Nephron (organoid): ENCODE data around the gene MRPS2.

Experiments
- H3K27ac Mint-ChIP-seq, 3 experiments: 2 replicates each; pipeline ENCODE4 v1.8.0; 2020; ENCODE audit warnings: mixed read lengths in 3 of 3, mild to moderate bottlenecking in 2 of 3, moderate library complexity in 1 of 3
- H3K27me3 Mint-ChIP-seq: 2 replicates; pipeline ENCODE4 v1.8.0; 2021; ENCODE audit warnings: low read depth, mild to moderate bottlenecking, moderate library complexity, mixed read lengths
- H3K36me3 Mint-ChIP-seq: 2 replicates; pipeline ENCODE4 v1.8.0; 2020; ENCODE audit warnings: low read depth, mixed read lengths
- H3K4me1 Mint-ChIP-seq: 2 replicates; pipeline ENCODE4 v1.8.0; 2020; ENCODE audit warnings: mixed read lengths
- H3K4me3 Mint-ChIP-seq, 3 experiments: 2 replicates each; pipeline ENCODE4 v1.8.0; 2020; ENCODE audit warnings: mild to moderate bottlenecking in 3 of 3, mixed read lengths in 3 of 3, moderate library complexity in 2 of 3
- H3K9me3 Mint-ChIP-seq: 2 replicates; pipeline ENCODE4 v1.8.0; 2020; ENCODE audit warnings: mixed read lengths
- TF ChIP-seq, protein P1 (sequence below), 3 experiments: fragments of 200-600 bp; sonication (generic); IDR thresholded peaks; one replicate each; pipeline ENCODE4 v1.5.0; 2021; ENCODE audit warnings: antibody characterized with exemption in 3 of 3; ENCODE audit not compliant: unreplicated experiment in 3 of 3

The MRPS2 gene

DNA sequence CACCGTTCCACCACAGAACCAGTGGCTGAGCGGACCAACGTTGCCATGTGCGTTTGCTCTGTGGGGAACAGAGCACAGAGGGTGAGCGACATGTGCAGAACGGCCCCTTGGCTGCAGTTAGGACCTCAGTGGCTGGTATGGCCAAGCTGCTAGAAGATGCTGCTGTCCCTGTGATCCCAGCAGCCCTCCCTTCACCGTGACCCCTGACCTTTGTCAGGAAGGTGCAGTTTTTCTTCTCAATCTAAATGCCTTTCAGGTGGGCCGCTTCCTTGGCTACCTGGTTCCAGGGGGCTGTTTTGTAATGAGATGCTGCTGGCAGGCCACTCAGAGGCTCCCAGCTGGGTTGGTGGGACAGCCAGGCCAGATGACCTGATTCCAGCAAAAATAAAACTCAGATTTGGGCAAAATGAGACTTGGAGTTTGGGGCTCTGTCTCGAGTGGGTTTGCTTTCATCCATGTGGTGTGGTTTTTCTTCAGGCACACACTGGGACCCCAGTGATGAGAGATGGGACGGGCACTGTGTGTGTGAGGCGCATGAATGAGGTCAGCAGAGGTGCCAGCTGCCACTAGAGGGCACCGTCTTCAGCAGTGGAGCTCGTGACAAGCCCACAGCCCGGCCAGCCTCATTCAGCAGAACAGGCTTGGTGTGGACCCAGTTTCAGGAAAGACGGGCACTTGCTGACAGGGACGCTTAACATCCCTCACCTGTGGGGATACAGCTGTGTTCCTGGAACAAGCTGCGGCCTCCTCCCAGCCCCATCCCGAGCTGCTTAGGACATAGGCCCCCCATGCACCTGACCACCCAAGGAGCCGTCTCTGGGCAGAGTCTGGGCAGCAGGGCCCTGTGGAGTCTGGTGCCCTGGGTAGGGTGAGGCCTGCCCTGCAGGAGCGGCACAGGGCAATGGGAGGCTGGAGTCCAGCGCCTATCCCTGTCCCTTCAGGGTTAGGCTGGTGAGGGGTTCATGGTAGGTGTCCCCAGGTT, 4.1 kb downstream of the MRPS2 start:
- Mint-ChIP-seq H3K4me3 (peak overlapping the region; percentile 27 to 77 (median 65)), H3K9me3 (peaks cover 13% of the 10 kb centered on the region), H3K27me3 (no peaks in the 10 kb centered on the region), H3K27ac (peak overlapping the region in 1 of 3 experiments; percentile 49), H3K4me1 (peaks cover 5% of the 10 kb centered on the region), H3K36me3 (peaks cover 17% of the 10 kb centered on the region)
- TF ChIP-seq, protein P1, sequence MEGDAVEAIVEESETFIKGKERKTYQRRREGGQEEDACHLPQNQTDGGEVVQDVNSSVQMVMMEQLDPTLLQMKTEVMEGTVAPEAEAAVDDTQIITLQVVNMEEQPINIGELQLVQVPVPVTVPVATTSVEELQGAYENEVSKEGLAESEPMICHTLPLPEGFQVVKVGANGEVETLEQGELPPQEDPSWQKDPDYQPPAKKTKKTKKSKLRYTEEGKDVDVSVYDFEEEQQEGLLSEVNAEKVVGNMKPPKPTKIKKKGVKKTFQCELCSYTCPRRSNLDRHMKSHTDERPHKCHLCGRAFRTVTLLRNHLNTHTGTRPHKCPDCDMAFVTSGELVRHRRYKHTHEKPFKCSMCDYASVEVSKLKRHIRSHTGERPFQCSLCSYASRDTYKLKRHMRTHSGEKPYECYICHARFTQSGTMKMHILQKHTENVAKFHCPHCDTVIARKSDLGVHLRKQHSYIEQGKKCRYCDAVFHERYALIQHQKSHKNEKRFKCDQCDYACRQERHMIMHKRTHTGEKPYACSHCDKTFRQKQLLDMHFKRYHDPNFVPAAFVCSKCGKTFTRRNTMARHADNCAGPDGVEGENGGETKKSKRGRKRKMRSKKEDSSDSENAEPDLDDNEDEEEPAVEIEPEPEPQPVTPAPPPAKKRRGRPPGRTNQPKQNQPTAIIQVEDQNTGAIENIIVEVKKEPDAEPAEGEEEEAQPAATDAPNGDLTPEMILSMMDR (IDR thresholded peaks at IDR 0.05; ENCODE audit: unreplicated experiment in 3 of 3): peak; percentile 45 to 63 (median 59)

DNA sequence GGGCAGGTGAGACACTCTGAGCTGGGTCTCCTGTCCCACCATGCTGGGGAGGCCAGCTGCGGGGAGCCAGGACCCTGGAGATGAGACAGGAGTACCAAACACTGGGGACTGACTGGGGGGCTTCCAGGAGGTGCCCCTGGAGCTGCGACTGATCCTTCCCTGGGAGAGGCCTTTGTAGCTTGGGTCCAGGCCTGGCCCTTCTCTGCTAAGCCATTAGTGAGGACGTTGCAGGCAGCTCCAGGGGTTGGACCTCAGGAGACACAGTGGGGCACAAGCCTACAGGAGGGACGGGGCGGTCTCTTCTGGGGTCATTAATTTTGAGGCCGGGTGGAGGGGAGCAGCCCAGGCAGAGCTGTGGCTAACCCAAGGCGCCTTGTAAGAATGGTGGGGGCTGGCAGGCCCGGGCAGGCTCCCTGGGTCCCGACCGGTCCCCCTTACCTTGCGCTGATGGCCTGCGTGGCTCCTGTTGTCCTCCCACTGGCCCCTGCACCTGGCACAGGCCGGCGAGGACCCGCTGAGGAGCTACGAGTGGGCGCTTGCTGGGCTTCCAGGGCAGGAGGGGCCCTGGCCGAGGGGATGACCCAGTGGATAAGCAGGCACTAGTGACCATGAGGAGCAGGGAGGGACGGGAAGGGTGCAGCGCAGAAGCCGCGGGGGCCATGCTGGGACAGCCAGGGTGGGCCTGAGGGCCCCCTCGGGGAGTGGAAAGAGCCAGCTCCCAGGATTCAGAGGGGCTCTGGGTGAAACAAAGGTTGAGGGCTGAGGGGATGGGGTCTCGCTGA, 5.1 kb downstream of the MRPS2 start:
- peaks cover 17% of the 10 kb centered on the region for H3K36me3 Mint-ChIP-seq
- peaks cover 4% of the 10 kb centered on the region for H3K27me3 Mint-ChIP-seq
- no peak overlapping the region for H3K4me3 Mint-ChIP-seq
- peaks cover 14% of the 10 kb centered on the region for H3K9me3 Mint-ChIP-seq
- H3K27ac Mint-ChIP-seq: peak overlapping the region in 1 of 3 experiments; percentile 41
- peaks cover 5% of the 10 kb centered on the region for H3K4me1 Mint-ChIP-seq
- TF ChIP-seq, protein P1 (IDR thresholded peaks at IDR 0.05; ENCODE audit: unreplicated experiment in 3 of 3): no peak

DNA sequence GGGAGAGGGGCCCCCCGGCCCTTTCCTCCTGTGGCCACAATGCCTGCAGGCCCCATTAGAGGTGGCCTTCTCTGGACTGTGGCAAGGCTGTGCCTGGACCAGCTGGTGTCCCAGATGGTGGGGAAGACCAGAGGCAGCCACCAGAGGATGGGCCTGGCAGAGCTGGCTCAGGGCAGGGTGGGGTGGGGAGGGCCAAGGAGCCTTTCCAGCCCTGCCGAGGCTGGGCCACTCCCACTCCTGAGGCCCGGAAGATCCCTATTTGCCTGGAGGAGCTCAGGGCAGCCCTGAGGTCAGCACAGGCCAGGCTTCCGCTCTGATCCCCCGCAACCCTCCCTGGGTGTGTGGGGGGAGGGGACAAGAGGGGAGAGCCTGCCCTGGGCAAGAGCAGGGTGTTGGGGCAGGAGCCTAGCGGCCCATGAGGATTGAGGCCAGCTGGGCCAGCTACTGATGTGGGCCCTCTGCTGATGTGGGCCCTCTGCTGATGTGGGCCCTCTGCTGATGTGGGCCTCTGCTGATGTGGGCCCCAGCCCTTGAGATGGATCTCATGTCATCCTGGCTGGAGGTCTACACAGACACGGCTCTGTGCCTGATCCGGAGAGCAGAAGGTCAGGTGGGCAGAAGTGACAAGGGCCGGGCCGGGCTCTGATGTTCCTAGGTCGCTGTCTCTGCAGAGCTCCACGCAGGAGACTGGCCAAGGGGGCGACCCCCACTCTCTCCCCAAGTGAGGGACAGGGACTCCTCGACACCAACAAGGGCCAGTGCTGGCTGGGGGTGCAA, 6.0 kb downstream of the MRPS2 start:
- Mint-ChIP-seq H3K4me3 (no peak overlapping the region), H3K27ac (no peak overlapping the region), H3K36me3 (peaks cover 17% of the 10 kb centered on the region), H3K9me3 (peaks cover 16% of the 10 kb centered on the region), H3K27me3 (peaks cover 4% of the 10 kb centered on the region), H3K4me1 (peaks cover 4% of the 10 kb centered on the region)
- TF ChIP-seq, protein P1 (IDR thresholded peaks at IDR 0.05; ENCODE audit: unreplicated experiment in 3 of 3): no peak

DNA sequence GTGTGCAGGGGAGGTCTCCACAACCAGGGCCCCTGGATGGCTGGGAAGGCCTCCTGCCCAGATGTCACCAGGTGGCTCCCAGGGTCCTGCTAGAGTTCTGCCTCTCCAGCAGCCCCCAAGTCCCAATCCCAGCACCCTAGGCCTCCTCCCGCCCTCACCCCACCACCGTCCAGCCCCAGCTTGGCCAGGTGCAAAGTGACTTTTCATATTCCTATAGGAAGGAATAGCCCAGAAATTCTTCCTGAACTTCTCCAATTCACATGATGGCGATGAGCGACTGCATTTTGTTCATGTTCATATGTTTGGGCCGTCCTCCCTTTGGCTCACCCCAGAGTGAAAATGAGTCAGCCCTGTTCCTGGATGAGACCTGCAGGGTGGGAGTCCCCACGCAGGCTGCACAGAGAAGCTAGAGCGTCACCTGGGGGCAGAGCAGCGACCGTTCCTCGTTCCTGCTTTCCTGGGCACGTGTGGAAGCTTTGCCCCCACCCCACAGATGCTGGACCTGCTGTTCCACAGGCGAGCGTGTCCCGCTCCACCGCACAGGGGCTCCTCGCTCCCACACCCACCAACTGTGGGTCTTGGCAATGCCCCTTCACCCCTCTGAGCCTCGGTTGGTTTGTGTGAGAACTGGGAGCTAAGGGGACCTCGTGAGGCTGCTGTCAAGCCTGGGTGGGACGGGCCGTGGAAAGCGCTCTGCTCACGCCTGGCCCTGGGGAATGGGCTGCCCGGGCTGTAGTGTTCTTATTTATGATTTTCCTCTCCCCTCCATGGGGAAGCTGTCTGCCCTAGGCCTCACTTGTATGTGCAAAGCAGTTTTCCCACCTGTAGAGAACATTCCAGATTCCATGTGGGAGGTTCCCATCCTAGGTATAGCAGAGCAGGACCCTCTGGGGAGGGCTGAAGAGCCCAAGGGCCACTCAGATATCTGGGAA, 6.9 kb downstream of the MRPS2 start:
- H3K36me3 Mint-ChIP-seq: peaks cover 17% of the 10 kb centered on the region
- peaks cover 16% of the 10 kb centered on the region for H3K9me3 Mint-ChIP-seq
- TF ChIP-seq, protein P1 (IDR thresholded peaks at IDR 0.05; ENCODE audit: unreplicated experiment in 3 of 3): no peak
- H3K4me1 Mint-ChIP-seq: no peaks in the 10 kb centered on the region
- no peak overlapping the region for H3K27ac Mint-ChIP-seq
- H3K4me3 Mint-ChIP-seq: no peak overlapping the region
- peaks cover 4% of the 10 kb centered on the region for H3K27me3 Mint-ChIP-seq
